Neural progenitor cell (in vitro differentiated cells): Measurements from ENCODE around the gene DLG2. TPM values are rescaled to one million over a fixed set of nuclear protein-coding genes. Genes with fewer than 3 reads are reported as not detected.

Source experiments
- DNase-seq: peaks from one replicate; pipeline ENCODE4 v3.0.0-alpha.2; 2016; ENCODE audit warnings: low spot score
- H2AFZ ChIP-seq: fragments of 200-600 bp; sonication (generic); replicated peaks from 2 replicates; pipeline ENCODE4 v1.6.1; 2016; ENCODE audit warnings: antibody characterized with exemption
- H3F3A ChIP-seq: fragments of 200-600 bp; sonication (generic); 2 replicates; pipeline ENCODE4 v1.6.1; 2016; ENCODE audit warnings: antibody characterized with exemption, low read depth
- H3K27ac ChIP-seq: fragments of 200-600 bp; sonication (generic); 2 replicates; pipeline ENCODE4 v1.5.1; 2016; ENCODE audit warnings: mild to moderate bottlenecking
- H3K27me3 ChIP-seq: fragments of 200-600 bp; sonication (generic); 2 replicates; pipeline ENCODE4 v1.6.1; 2016; ENCODE audit warnings: mild to moderate bottlenecking, moderate library complexity
- H3K36me3 ChIP-seq: fragments of 200-600 bp; sonication (generic); 2 replicates; pipeline ENCODE4 v1.5.1; 2016
- H3K4me1 ChIP-seq: fragments of 200-600 bp; sonication (generic); 2 replicates; pipeline ENCODE4 v1.6.1; 2016; ENCODE audit warnings: mixed run types
- H3K4me2 ChIP-seq: fragments of 200-600 bp; sonication (generic); 2 replicates; pipeline ENCODE4 v1.6.1; 2016
- H3K4me3 ChIP-seq: fragments of 200-600 bp; sonication (generic); 2 replicates; pipeline ENCODE4 v1.5.1; 2016
- H3K79me2 ChIP-seq: fragments of 200-600 bp; sonication (generic); 2 replicates; pipeline ENCODE4 v1.6.1; 2016; ENCODE audit warnings: low read depth
- H3K9ac ChIP-seq: fragments of 200-600 bp; sonication (generic); 2 replicates; pipeline ENCODE4 v1.6.1; 2016
- H3K9me3 ChIP-seq: fragments of 200-600 bp; sonication (generic); 2 replicates; pipeline ENCODE4 v1.5.1; 2016; ENCODE audit warnings: low read depth
- H4K20me1 ChIP-seq: fragments of 200-600 bp; sonication (generic); 2 replicates; pipeline ENCODE4 v1.6.1; 2016; ENCODE audit warnings: low read depth
- H3K27ac Mint-ChIP-seq: 3 replicates; pipeline ENCODE4 v1.8.0; 2021; ENCODE audit warnings: mixed read lengths
- H3K27me3 Mint-ChIP-seq: 2 replicates; pipeline ENCODE4 v1.8.0; 2022; ENCODE audit warnings: low read depth, mild to moderate bottlenecking, inconsistent platforms, moderate library complexity, mixed read lengths; ENCODE audit not compliant: insufficient read depth
- H3K36me3 Mint-ChIP-seq: 3 replicates; pipeline ENCODE4 v1.8.0; 2021; ENCODE audit warnings: mixed read lengths
- H3K4me1 Mint-ChIP-seq: 3 replicates; pipeline ENCODE4 v1.8.0; 2021; ENCODE audit warnings: mixed read lengths
- H3K4me3 Mint-ChIP-seq: 3 replicates; pipeline ENCODE4 v1.8.0; 2021; ENCODE audit warnings: mild to moderate bottlenecking, moderate library complexity, mixed read lengths
- H3K9me3 Mint-ChIP-seq: 3 replicates; pipeline ENCODE4 v1.8.0; 2020; ENCODE audit warnings: mixed read lengths
- CTCF ChIP-seq: fragments of 200-600 bp; sonication (generic); IDR thresholded peaks from 2 replicates; pipeline ENCODE4 v1.5.1; 2017; ENCODE audit warnings: antibody characterized with exemption, mild to moderate bottlenecking
- EZH2 ChIP-seq: fragments of 200-600 bp; sonication (generic); IDR thresholded peaks from 2 replicates; pipeline ENCODE4 v1.6.1; 2017; ENCODE audit warnings: antibody characterized with exemption, mild to moderate bottlenecking, moderate library complexity
- EZH2phosphoT487 ChIP-seq: fragments of 200-600 bp; sonication (generic); IDR thresholded peaks from 2 replicates; pipeline ENCODE4 v1.6.1; 2017; ENCODE audit warnings: antibody characterized with exemption
- total RNA-seq: library from RNA; depleted of rRNA; stranded (reverse); fragments of >200 nt; gene quantifications from 2 replicates; pipeline ENCODE4 v1.2.3, GENCODE V29; 2015; ENCODE audit warnings: low replicate concordance

Gene DLG2
- total RNA-seq, 1 donor from 2014 or later: 7.5 TPM

GRCh38 chr11:84981301-84981700 lies 645.8 kb downstream of the DLG2 start:
- Histone ChIP-seq H3K4me3 (no peak overlapping the region), H3K9me3 (peaks cover 9% of the 10 kb centered on the region), H3K36me3 (peaks cover 5% of the 10 kb centered on the region), H3K9ac (no peak overlapping the region), H4K20me1 (no peaks in the 10 kb centered on the region), H3K79me2 (no peaks in the 10 kb centered on the region), H3K27me3 (no peaks in the 10 kb centered on the region), H3F3A (no peaks in the 10 kb centered on the region), H3K27ac (no peak overlapping the region), H2AFZ (no peak overlapping the region), H3K4me1 (peaks cover 8% of the 10 kb centered on the region), H3K4me2 (no peak overlapping the region)
- H3K36me3 Mint-ChIP-seq: peaks cover 2% of the 10 kb centered on the region
- DNase-seq: no peak
- H3K27me3 Mint-ChIP-seq: peaks cover 4% of the 10 kb centered on the region
- no peak overlapping the region for H3K4me3 Mint-ChIP-seq
- peaks cover 14% of the 10 kb centered on the region for H3K9me3 Mint-ChIP-seq
- no peaks in the 10 kb centered on the region for H3K4me1 Mint-ChIP-seq
- TF ChIP-seq EZH2 (no peak), CTCF (no peak), EZH2phosphoT487 (no peak)
- no peak overlapping the region for H3K27ac Mint-ChIP-seq

- H3K36me3 Mint-ChIP-seq: no peaks in the 10 kb centered on the region
- H3K4me2 ChIP-seq: no peak overlapping the region
- no peaks in the 10 kb centered on the region for H4K20me1 ChIP-seq
- no peaks in the 10 kb centered on the region for H3K27me3 ChIP-seq
- H3F3A ChIP-seq: no peaks in the 10 kb centered on the region
- no peak overlapping the region for H3K9ac ChIP-seq
- no peak overlapping the region for H3K4me3 ChIP-seq
- H3K27ac ChIP-seq: no peak overlapping the region
- no peaks in the 10 kb centered on the region for H3K36me3 ChIP-seq
- H3K27ac Mint-ChIP-seq: no peak overlapping the region
- no peaks in the 10 kb centered on the region for H3K9me3 Mint-ChIP-seq
- TF ChIP-seq EZH2phosphoT487 (no peak), CTCF (no peak), EZH2 (no peak)
- H3K4me1 ChIP-seq: no peaks in the 10 kb centered on the region
- no peaks in the 10 kb centered on the region for H3K4me1 Mint-ChIP-seq
- no peak overlapping the region for H3K4me3 Mint-ChIP-seq
- H3K9me3 ChIP-seq: no peaks in the 10 kb centered on the region
- no peaks in the 10 kb centered on the region for H3K79me2 ChIP-seq
- DNase-seq: peak; percentile 4
- H2AFZ ChIP-seq: no peak overlapping the region
- no peaks in the 10 kb centered on the region for H3K27me3 Mint-ChIP-seq
Measured at GRCh38 chr11:84969103-84969502, 658.0 kb downstream of the DLG2 start.

- H3K27me3 Mint-ChIP-seq: no peaks in the 10 kb centered on the region
- no peak for DNase-seq
- no peaks in the 10 kb centered on the region for H4K20me1 ChIP-seq
- H2AFZ ChIP-seq: peak overlapping the region; percentile 9
- no peaks in the 10 kb centered on the region for H3K9me3 ChIP-seq
- H3K27ac Mint-ChIP-seq: no peak overlapping the region
- no peak overlapping the region for H3K9ac ChIP-seq
- no peaks in the 10 kb centered on the region for H3K27me3 ChIP-seq
- H3K36me3 Mint-ChIP-seq: no peaks in the 10 kb centered on the region
- H3K4me3 Mint-ChIP-seq: no peak overlapping the region
- H3K36me3 ChIP-seq: no peaks in the 10 kb centered on the region
- H3K4me1 ChIP-seq: no peaks in the 10 kb centered on the region
- no peaks in the 10 kb centered on the region for H3K79me2 ChIP-seq
- no peaks in the 10 kb centered on the region for H3F3A ChIP-seq
- no peak overlapping the region for H3K27ac ChIP-seq
- H3K4me3 ChIP-seq: no peak overlapping the region
- H3K4me1 Mint-ChIP-seq: no peaks in the 10 kb centered on the region
- TF ChIP-seq CTCF (no peak), EZH2 (no peak), EZH2phosphoT487 (no peak)
- H3K9me3 Mint-ChIP-seq: no peaks in the 10 kb centered on the region
- no peak overlapping the region for H3K4me2 ChIP-seq
Measured at GRCh38 chr11:84965484-84965883, 661.7 kb downstream of the DLG2 start.
